GM12875 (cell line): ENCODE data around the gene DRP2.
A peak's percentile ranks its signal among the peaks of the same experiment; 100 is the strongest.

Source experiments
- H3K4me3 ChIP-seq: one replicate; pipeline ENCODE4 v1.5.1; 2011; ENCODE audit warnings: low read depth, low read length, control low read depth
- TF ChIP-seq, protein P1 (sequence below): IDR thresholded peaks from 2 replicates; pipeline ENCODE4 v1.5.1; 2011; ENCODE audit warnings: low read depth, mild to moderate bottlenecking, control low read depth, inconsistent platforms, low read length, moderate library complexity, borderline replicate concordance; ENCODE audit not compliant: insufficient read depth

The DRP2 gene

DNA sequence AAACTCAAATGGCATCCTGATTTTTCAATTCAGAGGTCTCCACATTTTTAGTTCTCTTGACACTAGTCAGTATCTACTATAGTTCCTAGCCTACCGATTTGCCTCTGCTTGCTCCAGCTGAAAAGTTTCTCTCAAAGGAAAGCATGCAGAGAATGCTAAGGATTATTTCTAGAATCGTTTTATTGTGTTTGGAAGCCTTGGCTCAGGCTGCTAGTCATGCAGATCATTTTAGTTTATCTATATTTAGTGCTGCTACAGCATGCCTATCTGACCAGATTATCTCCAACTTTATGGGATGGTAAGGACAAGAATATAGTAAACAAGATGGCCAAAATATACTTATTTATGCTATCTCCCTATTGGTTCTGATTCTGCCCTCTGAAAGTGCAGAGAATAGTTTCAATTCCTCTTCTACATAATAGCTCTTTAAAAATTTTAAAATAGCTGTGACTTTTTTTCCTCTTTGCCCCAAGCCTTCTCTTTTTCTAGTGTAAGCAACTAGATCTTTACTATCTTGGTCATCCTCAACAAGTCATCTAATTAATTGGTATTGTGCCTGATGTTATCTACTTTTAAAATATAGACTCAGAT lies 15.7 kb upstream of the DRP2 start:
- TF ChIP-seq, protein P1, sequence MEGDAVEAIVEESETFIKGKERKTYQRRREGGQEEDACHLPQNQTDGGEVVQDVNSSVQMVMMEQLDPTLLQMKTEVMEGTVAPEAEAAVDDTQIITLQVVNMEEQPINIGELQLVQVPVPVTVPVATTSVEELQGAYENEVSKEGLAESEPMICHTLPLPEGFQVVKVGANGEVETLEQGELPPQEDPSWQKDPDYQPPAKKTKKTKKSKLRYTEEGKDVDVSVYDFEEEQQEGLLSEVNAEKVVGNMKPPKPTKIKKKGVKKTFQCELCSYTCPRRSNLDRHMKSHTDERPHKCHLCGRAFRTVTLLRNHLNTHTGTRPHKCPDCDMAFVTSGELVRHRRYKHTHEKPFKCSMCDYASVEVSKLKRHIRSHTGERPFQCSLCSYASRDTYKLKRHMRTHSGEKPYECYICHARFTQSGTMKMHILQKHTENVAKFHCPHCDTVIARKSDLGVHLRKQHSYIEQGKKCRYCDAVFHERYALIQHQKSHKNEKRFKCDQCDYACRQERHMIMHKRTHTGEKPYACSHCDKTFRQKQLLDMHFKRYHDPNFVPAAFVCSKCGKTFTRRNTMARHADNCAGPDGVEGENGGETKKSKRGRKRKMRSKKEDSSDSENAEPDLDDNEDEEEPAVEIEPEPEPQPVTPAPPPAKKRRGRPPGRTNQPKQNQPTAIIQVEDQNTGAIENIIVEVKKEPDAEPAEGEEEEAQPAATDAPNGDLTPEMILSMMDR, result no peak
- no peak overlapping the region for H3K4me3 ChIP-seq

DNA sequence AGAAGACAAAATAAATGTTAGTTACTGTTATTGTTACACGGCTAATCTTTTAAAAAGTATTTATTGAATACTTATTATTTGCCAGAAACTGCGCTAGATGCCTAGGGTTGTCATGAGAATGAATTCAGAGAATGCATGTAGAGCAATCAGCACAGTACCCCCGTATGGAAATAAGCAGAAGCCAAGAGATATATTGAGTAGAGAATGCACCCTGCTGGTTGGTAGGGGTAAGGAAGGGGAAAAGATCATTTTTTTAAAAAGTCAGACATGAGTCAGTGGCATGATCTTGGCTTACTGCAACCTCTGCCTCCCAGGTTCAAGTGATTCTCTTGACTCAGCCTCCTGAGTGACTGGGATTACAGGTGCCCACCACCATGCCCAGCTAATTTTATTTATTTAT lies 13.1 kb upstream of the DRP2 start:
- TF ChIP-seq, protein P1, result peak; percentile 29; the same call in 1 of the 2 replicates
- no peak overlapping the region for H3K4me3 ChIP-seq

DNA sequence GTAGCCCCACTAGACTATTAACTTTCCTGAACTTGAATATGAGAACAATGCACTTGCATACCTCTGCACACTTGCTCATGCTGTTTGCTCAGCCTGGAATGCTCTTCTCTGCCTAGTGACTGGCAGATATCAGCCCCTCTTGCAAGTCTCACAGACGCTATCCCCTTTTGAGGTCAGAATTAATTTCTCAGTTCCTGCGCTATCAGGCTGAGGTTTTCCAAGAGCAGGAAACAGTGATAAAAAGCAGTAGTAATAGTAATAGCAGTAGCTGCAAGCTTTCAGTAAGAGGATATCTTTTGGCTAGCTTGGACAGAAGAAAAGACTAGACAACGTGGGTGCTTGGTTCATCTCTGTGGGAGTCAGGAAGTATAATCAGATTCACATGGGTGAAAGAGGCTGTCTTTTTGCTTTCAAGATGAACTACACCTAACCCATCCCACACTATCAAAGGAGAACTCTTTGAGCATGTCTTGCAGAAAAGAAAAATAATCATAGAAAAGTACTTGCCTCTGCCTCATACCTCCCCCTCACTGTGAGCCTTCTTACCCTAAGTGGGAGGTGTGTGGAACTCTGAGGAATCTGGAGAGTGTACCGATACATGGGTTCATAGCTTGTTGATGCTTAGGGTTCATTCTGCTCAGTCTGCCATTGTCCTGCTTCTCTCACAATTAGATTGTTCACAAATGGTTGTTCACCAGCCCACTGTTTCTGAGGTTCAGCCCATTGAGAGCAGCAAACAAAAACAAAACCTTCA lies 11.3 kb upstream of the DRP2 start:
- TF ChIP-seq, protein P1, result no peak
- H3K4me3 ChIP-seq, result no peak overlapping the region

DNA sequence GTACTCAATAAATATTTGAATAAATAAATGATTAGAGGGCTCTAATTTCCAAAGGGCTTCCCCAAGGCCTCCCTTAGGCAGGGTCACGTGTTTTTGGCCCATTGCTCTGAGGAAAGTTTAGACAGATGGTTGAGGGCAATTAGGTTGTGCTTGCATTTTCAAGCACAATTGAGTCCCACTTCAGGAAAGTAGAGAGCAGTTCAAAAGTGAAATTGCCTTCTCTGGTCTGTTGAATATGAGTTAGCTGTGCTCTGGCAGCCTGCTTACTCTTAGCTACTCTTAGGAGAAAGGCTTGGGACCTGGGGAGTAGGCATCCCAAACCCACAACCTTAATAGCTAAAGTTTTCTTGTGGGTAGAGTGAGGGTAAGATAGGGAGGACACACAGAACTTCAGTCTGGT lies 9.0 kb upstream of the DRP2 start:
- no peak overlapping the region for H3K4me3 ChIP-seq
- TF ChIP-seq, protein P1, result no peak

DNA sequence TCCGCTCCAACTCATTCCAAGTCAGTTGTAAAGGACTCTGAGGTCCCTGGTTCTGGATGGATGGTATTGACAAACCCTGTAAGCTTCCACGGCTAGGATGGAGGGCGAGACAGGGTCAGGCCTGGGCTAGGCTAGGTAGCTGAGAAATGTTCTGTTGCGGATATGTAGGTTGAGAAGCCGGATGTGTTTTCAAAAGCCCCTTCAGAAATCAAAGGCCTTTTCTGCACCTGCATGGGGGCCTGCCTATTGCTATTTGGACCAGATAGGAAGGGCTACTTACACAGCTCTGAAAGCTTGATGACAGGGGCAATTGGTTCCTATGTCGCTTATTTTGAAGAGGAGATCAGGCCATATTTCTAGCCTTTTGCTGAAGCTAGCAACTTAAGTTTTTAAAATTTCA lies 1.9 kb upstream of the DRP2 start:
- H3K4me3 ChIP-seq, result no peak overlapping the region
- TF ChIP-seq, protein P1, result no peak

DNA sequence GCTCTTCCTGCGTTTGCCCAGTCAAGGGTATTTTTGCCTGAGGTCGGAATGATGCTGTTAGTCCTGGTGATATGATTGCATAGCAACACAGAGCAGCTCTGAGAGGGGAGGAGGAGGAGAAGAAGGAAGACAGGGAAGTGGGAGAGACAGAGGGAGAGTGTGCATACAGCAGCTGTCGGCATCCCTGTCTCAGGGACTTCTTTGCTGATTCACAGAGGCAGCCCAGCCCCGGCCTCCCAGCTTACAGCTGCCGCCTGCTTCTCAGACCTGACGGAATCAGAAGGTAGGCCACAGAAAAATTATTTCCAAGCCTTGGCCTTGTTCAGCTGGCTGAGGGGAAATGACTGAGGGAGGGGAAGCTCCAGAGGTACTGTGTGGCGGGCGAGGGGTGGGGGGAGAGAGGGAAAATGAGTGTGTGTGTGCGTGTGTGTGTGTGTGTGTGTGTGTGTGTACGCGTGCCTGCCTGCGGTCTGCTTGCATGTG lies 319 bp downstream of the DRP2 start:
- H3K4me3 ChIP-seq, result no peak overlapping the region
- TF ChIP-seq, protein P1, result no peak
